ENCODE measurements around the gene PPP1R3G.

Gene PPP1R3G

GRCh38 chr6:5072440-5072839 lies 12.7 kb upstream of the PPP1R3G start:
- no peak for DNase-seq (ENCODE audit: low read depth)

DNA sequence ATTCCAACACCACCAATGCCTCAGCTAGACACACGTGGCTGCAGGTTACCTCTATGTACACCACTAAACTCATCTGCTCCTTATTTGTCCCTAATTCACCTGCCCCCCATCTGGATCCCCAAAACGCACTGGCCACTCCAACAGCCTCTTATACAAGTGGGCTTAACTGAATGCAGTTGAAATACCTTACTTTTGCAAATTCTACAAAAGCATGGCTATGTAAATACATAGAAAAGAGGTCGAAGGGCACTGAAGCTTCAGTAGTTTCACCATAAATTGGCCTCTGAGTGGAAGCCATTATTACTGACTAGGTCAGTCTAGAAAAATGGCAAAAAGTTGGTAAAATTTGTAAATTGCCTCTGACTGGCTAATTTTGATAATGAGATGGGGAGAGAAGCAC lies 11.1 kb upstream of the PPP1R3G start:
- DNase-seq (ENCODE audit: low read depth) = no peak

- no peak for DNase-seq (ENCODE audit: low read depth)
Measured at GRCh38 chr6:5076931-5077330, 8.2 kb upstream of the PPP1R3G start.

DNA sequence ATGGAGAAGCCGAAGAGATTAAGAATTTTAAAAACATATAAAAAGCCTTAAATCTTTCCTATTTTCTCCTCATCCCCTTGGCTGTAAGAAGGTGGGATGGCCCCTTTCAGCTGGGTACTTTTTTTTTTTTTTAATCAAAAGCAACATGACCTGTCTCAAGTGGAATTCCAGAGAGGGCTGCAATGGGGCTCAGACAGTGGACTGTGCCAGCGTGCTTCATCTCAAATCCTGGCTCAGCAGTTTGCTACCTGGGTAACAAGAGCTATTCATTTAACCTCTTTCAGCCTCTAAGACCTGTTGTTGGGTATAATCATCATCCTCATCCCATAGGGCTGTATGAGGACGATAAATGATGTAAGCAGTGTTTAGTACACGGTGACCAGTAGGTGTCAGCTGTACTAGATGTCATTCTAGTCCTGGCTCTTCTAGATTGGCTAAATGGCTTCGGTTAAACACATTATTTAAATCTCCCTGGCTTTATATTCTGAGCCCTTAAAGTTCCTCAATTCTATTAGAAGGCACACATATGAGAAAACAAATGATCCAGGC lies 6.9 kb upstream of the PPP1R3G start:
- no peak for DNase-seq (ENCODE audit: low read depth)

DNA sequence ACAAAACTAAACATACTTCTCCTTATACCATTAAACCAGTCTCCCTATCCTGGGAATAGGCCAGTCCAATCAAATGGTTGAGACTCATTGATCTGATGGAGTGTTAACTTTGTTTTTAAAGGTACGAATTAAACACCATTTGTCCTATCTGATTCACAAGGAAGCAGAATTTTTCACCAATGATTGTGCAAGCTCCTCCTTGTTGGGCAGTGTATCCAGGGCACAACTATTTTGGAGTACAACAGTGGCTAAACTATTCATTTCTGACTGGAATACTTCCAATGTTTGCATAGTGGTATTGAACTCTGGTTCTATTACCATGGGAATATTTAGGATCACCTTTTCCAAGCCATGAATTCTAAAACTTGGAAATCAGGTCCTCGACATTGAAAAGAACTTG lies 5.4 kb upstream of the PPP1R3G start:
- DNase-seq (ENCODE audit: low read depth) = no peak

- no peak for DNase-seq (ENCODE audit: low read depth)
Measured at GRCh38 chr6:5080574-5080973, 4.6 kb upstream of the PPP1R3G start.

- DNase-seq (ENCODE audit: low read depth) = no peak
Measured at GRCh38 chr6:5081182-5081581, 4.0 kb upstream of the PPP1R3G start.

GRCh38 chr6:5081955-5082354 lies 3.2 kb upstream of the PPP1R3G start:
- DNase-seq (ENCODE audit: low read depth) = no peak

DNA sequence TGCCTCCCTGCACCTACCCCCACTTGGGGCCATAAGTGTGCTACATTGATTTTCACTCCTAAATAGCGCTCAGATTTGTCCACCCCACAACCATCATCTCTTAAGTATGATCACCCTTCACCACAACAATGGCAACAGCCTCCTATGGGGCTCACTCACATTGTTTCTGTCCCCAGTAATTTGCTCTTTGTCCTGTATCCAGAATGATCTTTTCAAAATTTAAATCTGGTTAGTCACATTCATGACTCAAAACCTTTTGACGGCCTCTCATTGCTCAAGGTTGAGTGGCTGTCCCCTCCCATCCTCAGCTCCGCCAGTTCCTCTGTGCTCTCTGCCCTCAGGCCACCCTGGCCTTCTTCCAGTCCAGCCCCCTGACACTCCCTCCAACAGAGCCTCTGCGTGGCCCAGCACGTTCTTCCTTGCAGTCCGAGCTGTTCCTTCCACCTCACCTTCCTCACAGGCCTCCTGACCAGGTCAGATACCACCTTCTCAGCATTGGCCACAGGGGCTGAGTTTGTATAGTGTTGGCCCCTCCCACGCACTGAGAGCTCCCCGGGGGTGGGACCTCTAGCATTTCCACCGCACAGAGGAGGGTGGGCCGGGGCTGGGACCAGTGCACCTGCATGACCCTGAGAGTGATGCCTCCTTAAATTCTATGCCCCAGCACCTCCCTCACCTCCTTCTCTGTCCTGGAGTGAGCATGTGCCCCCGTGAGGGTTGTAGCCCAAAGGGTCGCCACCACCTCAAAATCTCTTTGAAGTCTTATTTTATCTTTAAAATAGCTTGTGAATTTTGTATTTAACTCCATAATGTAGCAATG lies 2.4 kb upstream of the PPP1R3G start:
- peak; percentile 37 for DNase-seq (ENCODE audit: low read depth)

DNA sequence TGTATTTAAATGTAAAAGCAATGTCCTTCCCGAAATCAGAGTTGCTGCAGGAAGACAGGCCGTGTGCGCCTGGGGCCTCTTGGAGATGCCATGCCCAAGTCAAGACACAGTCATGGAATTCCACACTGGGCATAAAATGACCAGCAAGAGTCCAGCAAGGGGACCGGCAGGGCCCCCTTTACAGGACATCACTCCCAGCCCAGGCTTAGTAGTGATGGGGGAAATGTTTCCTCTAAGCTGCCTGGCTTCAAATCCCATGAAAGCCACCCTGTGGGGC lies 1.9 kb upstream of the PPP1R3G start:
- DNase-seq (ENCODE audit: low read depth) = no peak

DNA sequence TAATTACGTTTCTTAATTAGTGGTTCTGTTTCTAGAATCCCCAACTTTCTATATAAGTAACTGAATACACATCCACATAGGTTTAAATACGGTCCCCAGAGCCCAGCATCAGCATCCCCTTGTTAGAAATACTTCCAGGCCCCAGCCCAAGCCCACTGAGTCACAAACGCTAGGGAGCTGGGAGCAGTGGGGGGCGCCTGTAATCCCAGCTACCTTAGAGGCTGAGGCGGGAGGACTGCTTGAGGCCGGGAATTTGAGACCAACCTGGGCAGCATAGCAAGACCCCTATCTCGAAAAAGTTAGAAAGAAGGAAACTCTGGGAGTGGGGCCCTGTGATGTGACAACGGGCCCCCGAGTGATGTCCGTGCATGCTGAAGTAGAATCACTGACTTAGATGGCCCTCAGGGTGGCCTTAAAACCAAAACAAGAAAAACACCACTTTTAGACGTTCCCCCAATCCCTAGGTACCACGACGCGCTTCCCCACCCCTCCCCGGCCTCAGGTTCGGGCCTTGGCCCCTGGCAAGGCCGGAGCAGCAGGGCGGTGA lies 1.3 kb upstream of the PPP1R3G start:
- DNase-seq (ENCODE audit: low read depth) = no peak

DNA sequence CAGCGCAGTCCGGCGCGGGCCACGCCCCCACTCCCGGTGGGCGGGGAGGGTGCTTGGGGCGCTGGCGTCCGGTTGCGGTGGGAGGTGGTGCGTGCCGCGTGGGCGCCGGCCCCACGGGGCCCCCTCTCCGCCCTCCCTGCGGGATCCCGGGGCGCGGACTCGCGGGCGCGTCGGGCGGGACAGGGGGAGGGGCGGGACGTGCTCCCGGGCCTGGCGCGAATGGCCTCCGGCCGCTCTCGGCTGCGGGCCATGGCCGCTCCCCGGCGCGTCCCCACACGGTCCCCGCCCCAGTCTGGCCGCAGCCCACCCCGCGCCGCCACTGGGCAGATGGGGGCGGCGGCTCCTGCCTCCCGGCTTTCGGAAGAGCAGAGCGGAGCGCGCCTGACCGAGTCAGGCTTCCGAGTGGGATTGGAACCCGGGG lies 771 bp upstream of the PPP1R3G start:
- DNase-seq (ENCODE audit: low read depth) = no peak

DNA sequence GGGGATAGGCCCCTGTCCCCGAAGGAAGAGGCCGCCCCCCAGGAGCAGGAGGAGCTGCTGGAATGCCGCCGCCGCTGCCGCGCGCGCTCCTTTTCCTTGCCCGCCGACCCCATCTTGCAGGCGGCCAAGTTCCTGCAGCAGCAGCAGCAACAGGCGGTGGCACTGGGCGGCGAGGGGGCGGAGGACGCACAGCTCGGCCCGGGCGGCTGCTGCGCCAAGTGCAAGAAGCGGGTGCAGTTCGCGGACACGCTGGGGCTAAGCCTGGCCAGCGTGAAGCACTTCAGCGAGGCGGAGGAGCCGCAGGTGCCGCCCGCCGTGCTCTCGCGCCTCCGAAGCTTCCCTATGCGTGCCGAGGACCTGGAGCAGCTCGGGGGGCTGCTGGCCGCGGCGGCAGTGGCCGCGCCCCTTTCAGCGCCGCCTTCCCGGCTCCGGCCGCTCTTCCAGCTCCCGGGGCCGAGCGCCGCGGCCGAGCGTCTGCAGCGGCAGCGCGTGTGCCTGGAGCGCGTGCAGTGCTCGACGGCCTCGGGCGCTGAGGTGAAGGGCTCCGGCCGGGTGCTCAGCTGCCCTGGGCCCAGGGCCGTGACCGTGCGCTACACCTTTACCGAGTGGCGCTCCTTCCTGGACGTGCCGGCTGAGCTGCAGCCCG lies 630 bp downstream of the PPP1R3G start:
- peak; percentile 20 for DNase-seq (ENCODE audit: low read depth)

DNA sequence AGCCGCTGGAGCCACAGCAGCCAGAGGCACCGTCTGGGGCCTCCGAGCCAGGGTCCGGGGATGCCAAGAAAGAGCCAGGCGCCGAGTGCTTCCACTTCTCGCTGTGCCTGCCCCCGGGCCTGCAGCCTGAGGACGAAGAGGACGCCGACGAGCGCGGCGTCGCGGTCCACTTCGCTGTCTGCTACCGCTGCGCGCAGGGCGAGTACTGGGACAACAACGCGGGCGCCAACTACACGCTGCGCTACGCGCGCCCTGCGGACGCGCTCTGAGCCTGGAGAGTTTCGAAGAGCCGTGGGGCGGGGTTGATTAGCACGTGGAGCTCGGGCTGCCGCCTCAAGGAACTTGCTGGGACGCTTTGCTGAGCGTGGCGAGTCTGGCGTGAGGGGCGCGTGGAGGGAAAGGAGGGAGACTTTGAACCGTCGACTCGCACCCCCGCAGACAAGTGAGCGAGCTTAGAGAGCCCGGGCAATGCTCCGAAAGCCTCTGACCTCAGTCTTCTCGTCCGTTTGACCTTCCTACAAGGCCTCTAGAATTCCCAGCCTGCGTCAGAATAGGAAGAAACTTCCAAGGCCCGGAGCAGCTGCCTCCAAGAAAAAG lies 1.3 kb downstream of the PPP1R3G start:
- no peak for DNase-seq (ENCODE audit: low read depth)

DNA sequence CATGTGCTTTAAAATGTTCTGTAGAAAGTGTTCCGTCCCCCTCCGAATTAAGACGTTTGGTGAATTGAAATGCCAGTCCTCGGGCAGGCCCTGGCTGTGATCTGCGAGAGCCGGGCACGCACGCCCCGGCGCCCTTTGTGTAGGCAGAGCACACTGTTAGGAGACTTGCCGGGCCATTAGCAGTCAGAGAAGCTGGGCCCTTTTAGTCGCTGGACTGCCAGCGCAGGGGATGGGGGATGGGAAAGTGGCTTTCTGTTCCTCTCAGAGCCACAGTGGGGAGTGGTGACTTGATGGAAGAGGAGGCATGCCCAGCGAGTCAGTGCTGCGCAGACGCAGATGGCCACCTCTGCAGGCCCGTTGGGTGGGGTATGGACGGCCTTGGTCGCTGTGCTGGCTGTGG lies 2.2 kb downstream of the PPP1R3G start:
- DNase-seq (ENCODE audit: low read depth) = no peak

GRCh38 chr6:5088780-5089179 lies 3.6 kb downstream of the PPP1R3G start:
- no peak for DNase-seq (ENCODE audit: low read depth)

DNA sequence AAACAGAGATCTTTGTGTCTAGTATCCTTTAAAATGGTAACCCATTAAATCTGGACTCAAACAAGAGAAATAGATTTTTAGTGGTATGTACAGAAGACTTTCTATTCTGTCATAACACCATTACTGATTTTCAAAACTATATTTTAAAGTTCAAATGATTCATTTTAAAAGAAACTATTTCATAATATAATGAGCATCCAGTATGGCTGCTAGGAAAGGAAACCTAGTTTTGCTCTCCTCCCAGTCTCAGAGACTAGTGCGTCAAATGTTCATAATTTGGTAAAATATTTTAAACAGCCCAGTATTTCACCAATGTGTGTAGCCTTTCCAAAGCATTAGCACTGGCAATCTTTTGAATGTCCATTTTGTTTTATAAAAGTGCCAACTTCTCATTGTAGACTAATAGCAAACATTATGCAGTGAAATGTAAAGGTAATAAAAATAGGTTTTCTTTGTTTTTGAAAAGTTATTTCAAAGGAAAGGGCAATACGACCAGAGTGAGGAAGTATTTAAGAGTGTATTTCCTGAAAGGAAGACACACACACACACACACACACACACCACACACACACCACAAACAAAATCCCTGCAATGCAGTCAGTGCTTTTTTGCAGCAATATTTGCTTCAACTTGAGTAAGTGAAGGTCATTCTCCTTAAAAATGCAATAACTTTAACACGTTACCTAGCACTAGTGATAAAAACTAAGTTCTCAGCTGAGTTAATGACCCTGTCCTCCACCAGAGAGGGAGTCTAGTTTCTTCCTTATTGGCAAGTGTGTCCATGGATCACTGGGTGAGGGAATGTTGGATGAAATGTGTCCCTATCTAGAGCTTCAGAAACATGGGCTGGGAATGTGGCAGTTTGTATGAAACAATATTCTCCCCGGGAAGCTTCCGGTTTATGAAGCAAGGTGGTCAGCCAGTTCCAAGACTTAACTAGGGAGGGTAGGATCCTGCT lies 4.6 kb downstream of the PPP1R3G start:
- DNase-seq (ENCODE audit: low read depth) = no peak

DNA sequence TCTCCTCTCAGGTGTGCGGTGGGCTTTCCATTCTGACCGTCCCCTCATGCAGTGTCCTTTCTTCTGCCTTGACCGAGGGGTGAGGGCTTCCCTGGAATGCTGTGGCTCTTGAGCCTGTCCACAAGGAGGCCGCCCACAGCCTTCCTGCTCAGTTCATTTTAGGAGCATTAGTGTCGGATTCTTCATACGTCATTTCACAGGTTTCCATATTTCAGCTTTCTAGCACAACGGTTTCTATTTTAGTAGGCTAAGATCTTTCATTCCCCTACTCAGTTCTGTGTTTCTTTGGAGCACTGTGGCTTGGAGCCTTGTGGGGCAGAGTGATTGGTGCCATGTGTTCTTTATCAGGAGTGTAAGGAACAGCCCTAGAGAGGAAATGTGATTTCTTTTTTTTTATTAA lies 5.5 kb downstream of the PPP1R3G start:
- no peak for DNase-seq (ENCODE audit: low read depth)

DNA sequence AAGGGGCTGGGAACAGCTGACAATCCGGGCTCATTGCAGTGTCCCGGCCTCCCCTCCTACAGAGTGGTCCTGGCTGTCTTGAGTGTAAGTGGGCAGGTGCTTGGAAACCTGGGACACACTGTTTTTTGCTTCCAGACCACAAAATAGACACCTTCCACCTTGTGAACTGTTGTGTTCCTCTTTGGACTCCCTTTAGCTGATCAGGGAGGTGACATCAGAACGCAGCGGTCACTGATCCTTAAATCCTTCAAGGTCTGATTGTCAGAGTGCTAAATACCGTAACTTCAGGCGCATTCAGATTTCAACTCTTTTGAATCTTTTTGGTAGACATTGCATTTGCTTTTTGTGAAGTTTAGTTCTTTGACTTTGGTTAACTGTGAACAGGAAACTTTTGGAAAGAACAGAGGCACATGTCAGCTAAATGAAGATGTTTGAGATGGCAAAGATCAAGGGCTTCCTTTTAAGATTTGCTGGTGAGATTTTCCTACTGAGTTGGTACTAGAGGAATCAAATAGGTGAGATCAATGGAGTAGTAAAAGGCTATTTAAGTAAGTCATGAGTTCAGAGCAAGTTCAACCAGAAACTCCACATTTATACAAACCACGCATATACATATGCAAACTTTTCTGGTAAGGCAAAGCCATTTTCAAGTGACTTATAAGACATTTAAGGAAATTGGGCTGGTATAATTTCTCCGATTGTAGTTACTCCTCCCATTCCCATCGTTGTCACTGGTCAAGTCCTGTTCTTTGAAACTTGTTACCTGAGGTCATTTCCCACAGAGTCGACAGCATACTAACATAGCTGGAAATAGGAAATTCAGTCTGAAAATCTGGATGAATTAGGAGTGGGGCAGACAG lies 6.3 kb downstream of the PPP1R3G start:
- no peak for DNase-seq (ENCODE audit: low read depth)

- DNase-seq (ENCODE audit: low read depth) = no peak
Measured at GRCh38 chr6:5093231-5094015, 8.3 kb downstream of the PPP1R3G start.

All from amniotic epithelial cell (primary cell).